ENCODE measurements around the gene EDN3.
A peak's percentile ranks its signal among the peaks of the same experiment; 100 is the strongest.

The EDN3 gene

DNA sequence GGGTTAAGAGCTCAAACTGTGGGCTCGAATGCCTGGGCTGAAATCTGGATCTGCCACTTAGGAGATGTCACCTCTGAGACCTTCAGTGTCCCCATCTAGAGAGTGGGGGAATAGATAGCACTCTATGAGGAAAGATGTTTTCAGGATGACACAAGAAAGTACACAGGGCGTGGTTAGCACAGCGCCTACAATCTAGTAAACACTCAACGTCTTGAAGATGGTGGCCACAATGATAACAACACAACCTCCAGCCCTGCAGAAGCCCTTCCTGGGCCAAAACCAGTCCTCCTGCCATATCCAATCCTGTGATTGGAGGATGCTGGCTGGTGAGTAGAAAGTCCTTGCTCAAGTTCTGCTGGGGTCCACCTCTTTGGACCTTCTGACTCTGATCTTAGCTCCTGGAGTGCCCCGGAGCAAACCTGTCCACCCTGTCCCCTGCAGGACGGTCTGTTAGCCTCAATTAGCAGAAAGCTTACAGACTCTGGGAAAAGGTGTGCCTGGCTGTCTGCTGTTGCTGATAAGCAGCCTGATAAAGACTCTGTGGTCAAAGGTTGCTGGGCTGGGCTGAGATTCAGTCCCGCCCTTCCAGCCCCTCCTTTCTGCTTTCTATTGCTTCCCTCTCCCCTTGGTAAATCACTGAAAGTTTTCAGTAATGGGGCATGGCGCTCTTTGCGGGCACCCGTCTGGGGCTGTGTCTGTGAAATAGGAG lies 8.2 kb downstream of the EDN3 start:
- DNase-seq = no peak

DNA sequence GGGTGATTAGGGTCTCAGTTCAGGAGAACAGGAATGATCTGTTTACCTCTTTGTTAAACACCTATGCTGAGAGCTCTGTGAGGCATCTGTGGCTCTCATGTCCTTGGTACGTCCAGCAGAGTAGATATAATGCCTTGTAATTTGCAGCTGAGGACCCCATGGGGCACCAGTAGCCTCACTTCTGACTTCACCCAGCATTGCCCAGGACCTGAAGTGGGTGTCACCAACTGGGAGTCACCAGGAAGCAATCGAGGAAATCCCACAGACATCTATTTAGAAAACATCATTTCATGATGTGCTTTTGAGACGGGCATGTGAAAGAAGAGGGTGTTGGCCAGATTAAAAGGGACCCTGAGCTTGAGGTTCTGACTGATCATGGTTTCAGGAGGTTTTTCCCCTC lies 8.8 kb downstream of the EDN3 start:
- DNase-seq = no peak

GRCh38 chr20:59314997-59315396 lies 14.6 kb downstream of the EDN3 start:
- DNase-seq = peak; percentile 78

- no peak for DNase-seq
Measured at GRCh38 chr20:59316911-59317731, 16.7 kb downstream of the EDN3 start.

DNA sequence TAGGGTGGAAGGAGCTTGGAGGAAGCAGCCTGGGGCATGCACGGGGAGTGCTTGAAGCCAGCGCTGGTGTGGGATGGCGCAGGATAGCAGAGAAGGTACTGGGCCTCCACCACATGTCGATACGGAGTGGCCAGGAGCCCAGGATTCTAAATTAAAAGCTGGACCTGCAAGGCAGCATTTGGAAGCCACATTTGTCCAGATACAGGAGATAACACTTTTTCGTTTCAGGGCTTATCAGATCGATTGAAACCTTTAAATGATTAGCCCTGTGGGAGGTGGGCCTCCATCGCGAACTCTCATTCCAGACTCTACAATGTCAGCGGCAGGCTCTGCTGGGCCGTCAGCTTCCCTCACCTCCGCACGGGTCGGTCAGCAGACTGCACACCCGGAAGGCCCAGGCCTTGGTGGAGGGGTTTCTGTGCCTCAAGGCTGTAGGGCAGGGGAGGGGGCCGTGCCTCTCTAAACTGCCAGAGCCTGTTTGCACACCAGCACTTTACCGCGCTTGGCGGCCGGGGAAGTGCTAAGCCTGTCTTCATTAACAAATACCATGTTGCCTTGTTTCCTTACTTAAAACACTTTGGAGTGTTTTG lies 17.9 kb downstream of the EDN3 start:
- DNase-seq = no peak

GRCh38 chr20:59318803-59319202 lies 18.4 kb downstream of the EDN3 start:
- no peak for DNase-seq

DNA sequence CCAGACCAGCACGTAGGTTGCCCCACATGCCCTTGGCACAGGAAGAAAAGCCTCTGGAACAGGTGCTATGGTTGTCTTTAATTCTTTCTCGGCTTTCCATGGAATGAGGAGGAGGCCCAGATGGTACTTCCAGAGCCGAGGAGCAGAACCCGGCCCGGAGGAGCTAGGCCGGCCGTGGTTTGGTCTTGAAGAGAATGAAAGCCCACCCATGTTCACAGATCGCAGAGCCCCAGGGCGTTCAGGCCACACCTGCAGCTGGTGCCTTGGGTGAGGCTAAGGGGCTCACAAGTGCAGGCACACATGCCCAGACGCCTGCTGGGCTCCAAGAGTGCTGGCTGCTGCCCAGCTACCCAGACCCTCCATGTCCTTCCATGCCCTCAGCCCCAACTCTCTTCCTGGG lies 20.0 kb downstream of the EDN3 start:
- no peak for DNase-seq

DNA sequence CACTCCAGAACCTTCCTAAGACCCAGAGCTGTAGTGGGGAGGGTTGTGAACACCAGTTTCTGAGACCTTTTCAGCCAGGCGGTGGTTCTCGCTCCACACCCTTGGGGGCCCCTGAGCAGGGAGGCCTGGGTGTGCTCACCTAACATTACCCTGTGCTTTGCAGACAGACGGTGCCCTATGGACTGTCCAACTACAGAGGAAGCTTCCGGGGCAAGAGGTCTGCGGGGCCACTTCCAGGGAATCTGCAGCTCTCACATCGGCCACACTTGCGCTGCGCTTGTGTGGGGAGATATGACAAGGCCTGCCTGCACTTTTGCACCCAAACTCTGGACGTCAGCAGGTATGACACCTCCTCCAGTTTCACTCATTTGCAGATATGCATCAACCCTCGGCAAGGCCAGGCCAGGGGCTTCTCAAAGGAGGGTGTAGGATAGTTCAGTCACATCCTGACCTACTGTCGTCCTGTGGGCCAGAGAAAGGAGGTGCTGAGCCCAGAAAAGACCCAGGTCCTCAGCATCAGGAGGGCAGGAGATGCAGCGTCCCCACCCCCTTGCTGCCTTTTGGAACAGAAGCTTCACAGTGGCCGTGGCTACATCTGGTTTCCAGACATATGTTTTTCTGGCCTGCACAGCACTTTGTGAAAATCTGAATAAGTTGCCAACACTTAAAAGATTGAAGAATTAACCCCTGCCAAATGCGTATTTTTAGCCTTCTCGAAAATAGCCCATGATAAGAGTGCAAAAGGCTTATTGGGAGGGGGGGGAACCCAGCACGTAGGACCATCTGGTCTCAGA lies 20.6 kb downstream of the EDN3 start:
- no peak for DNase-seq

DNA sequence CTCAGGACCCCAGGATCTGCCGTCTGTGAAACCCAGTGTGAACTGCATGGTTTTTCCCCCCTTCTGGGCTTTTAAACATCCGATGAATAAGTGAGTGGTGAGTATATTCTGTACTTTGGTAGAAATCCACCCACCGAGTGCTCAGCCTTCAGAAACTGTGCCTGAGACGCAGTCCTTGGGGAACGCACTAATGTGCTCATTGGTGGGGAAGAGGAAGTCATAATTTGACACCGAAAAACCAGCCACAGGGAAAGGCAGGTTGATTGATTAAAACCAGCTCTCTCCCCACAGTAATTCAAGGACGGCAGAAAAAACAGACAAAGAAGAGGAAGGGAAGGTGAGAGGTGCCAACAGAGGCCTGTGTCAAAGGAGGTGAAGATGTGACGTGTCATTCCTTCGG lies 21.7 kb downstream of the EDN3 start:
- DNase-seq = no peak

DNA sequence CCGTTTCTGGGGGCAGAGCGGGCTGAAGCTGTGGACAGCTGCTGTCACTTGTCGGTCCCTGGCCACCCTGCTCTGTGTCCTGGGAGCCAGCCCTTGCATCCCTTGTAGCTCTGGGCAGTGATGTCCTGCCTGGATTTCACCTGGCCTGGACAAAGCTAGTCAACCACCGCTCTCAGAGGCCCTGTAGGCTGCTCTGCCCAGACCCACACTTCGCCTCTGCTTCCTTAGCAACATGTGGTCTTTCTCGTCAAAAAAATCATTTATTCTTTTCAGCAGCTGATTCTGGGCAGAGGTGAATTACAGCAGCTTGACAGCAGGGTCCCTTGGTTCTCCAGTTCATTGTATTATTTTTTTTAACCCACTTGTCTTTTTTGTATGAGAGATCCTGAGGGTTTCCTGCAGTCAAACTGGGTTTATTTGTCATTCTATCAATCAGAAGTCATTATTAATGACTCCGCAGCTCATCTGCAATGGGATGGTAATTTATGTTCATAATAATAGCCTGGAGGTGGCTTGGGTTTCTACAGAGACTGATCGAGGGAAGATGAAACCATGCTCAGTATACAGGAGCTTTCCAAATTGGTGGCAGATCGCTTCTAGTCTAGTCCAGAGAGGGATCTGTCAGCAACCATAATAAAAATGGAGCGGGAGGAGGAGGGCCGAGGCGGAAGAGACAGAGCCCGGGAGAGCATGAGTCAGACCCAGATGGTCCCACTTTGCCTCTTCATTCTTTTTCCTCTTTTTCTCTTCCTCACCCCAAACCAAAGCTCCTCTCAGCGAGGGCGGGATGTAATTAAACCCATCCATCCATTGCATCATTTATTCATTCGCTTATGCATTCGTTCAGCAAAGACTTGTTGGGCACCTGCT lies 22.4 kb downstream of the EDN3 start:
- DNase-seq = no peak

DNA sequence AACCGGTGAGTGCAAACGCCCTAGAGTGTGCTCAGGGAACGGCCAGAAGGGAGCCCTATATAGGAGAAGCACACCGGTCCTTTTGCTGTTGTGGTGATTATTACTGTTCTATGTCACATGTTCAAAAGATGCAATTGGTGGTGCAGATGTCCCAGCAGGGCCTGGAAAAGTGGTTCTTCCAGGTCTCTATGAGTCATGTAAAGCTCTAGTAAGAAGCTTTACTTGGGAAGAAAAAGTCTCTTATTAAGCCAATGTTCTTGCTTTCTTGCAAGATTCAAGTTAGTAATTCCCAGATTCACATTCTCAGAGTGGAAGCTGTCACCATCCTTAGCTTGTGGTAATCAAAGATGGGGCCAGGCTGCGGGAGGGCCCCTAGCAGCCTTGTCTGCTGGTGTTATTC lies 23.3 kb downstream of the EDN3 start:
- no peak for DNase-seq

DNA sequence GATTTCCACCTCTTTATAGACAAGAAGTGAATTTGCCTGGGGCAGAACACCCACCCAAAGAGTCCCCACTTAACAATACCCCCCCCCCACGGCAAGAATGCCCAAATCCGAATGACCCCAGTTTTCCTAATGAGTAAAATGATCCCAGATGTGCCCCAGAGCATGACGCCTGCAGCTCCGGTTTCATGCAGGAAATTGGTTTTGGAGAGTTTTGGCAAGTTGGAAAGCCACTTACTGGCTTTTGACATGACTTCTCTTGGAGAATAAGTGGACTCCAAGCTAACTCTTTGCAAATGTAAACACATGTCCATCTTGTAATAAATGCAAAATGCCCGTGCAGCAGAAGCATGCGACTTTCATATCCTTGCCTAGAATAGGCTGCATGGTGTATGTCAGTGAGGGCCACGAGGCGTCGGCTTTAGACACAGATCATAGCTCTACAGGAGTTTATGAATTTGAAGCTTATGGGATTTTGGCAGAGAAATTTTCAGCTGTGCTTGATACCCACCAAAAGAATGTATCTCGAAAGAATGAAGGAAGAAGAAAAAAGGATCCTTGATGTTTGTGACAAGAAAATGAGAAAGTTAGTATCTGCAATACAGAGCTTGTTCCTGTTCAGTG lies 24.2 kb downstream of the EDN3 start:
- DNase-seq = no peak

DNA sequence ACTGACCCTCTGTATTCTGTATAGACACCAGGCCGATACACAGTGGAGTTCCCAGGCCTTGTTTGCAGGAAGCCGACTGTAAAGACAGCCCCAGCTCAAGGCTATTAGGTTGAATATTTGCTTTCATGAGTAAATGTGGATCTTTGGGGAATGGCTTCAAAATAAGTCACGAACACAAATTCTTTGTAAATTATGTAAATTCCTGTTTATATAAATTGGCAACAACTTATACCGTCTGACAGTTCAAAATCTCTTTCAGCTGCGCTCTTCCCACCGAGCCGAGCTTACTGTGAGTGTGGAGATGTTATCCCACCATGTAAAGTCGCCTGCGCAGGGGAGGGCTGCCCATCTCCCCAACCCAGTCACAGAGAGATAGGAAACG lies 24.7 kb downstream of the EDN3 start:
- DNase-seq = no peak

DNA sequence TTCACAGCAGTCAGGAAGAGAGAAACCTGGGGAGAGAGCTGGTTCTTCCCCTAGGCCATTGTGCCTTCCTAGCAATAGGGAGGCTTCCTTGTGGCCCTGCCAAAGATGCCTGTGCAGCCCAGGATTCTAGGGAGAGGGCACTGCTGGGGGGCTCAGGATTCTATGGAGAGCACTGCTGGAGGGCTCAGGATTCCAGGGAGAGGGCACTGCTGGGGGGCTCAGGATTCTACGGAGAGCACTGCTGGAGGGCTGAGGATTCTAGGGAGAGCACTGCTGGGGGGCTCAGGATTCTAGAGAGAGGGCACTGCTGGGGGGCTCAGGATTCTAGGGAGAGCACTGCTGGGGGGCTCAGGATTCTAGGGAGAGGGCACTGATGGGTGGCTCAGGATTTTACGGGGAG lies 25.8 kb downstream of the EDN3 start:
- no peak for DNase-seq

- DNase-seq = no peak
Measured at GRCh38 chr20:59328071-59328470, 27.7 kb downstream of the EDN3 start.

DNA sequence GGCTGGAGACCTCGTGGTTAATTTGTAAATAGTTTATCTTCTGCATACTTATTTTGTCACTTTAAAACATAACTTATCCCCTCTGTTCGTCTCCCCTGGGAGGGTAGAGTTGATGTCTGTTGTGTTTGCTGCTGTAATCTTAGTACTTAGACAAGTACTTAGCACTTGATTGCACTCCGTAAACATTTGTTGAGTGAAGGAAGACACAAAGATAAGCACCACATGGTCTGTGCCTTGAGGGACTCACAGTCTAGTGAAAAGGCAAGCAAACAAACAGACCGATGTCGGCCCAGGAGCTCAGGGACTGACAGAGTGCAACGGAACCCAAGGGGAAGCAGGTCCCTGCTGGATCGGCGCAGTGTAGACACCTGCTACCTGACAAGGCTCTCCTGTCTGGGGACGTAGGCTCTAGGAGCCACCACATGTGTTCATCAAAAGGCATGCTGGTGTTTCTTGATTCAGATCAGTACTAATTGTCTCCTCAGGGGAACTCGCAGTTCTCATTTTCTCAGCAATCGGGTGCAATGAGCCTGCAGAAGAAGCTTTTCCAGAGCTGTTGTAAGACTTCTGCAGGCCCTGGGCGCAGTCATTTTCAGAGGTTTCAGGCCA lies 31.4 kb downstream of the EDN3 start:
- DNase-seq = no peak

DNA sequence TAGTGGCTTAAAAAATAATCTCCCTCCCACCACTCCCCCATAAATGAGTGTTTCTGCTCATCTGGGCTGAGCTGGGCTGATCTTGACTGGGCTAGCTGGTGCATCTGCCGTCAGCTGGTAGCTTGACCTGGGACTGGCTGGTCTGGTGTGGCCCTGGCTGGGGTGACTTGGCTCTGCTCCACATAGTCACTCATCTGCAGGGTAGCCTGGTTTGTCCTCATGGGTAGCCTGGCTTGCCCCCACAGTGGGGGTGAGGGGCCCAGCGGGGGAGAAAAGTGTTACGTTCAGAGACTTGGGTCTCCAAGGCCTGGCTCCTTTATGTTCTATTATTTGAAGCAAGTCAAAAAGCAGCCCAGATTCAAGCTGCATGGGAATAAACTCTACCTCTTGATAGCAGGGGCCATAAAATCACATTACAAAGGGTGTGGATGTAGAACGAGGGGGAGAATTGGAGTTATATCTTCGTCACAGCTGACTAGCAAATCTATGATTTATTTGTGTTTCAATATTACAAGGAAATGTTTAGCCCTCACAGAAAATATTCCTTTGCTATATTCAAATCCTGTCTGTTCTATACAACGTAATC lies 32.9 kb downstream of the EDN3 start:
- DNase-seq = no peak

DNA sequence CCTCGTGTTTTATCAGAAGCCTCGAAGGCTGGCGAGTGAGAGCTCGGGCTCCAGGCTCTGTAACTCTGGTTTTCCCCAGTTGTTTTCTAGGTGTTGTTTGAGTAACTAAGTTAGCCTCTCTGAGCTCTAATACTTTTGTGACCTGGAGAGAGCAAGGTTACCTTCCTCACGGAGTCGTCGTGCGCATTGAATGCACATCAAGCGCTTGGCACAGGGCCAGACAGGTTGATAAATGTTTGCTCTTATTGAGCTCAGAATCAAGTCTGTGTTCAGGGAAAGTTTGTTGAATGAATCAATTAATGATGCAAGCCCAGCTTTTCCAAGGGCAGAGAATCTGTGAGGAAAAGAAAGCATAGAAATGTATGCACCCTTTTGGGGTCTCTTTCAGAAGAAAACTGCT lies 33.5 kb downstream of the EDN3 start:
- no peak for DNase-seq

DNA sequence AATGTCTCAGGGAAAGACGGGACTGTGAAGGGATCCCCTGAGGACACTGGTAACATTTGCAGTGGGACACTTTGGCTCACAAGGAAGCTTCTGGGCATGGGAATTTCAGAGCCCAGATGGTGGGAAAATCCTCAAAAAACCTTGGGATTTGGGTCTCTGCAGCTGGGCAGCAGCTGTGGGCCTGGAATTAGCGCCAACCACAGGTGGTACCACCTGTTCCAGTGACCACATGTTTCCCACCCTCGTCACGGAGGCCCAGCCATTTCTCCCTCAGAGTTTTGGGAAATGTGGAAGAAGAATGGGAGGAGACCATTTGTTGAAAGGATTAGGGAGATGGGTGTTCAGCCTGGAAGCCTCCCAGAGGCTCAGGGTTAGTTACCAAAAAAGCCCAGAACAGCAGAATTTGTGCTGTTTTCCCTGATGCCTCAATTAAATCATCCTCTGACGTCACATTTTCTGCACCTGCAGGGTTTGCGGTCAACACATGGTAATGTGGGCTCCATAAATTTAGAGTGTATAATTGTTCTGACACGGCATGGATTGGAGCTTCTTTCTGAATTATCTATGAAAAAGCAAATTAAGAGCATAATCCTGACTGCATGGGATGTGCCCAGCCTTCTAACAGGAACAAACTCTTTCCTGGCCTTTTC lies 34.4 kb downstream of the EDN3 start:
- DNase-seq = no peak

- no peak for DNase-seq
Measured at GRCh38 chr20:59335377-59335776, 35.0 kb downstream of the EDN3 start.

DNA sequence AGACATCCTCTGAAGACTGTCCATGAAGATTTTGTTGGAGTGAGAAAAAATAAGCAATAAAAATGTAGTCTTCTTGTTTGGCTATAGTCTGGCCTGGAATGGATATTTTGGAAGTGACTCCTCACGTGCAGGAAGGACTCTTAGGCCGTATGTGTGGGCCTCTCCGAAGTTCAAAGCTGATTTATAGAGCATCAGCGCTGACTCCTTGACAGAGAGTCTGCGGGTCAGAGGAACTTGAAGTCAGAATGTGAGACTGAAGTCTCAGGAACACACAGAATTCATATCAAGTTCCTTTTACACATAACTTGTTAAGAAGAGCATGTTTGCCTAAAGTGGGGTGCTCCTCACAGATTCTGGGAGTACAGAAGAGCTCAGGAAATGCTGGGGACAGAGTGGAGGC lies 36.1 kb downstream of the EDN3 start:
- DNase-seq = no peak

Measured in DMS 273 treated with DMSO at 0.1 percent for 48 hours (cell line).